Liver (tissue), 9 donors: ENCODE results near the gene TMEM259. TPM values are rescaled to one million over a fixed set of nuclear protein-coding genes. Genes with fewer than 3 reads are reported as not detected.

Experiments used
- DNase-seq: peaks from one replicate; pipeline ENCODE4 v3.0.0-alpha.2; 2017; ENCODE audit warnings: low spot score
- H3K27ac ChIP-seq, 2 donors: one replicate each; pipeline ENCODE4 v1.7.0; 2013; ENCODE audit warnings: inconsistent platforms in 2 of 2, low read length in 2 of 2, control low read depth in 1 of 2, low read depth in 1 of 2, mild to moderate bottlenecking in 1 of 2
- H3K27me3 ChIP-seq, 4 donors: one replicate each; pipeline versions ENCODE4 v1.6.1 to v1.7.0; 2013; ENCODE audit warnings: low read length in 3 of 4, inconsistent platforms in 1 of 4, mild to moderate bottlenecking in 1 of 4, moderate library complexity in 1 of 4; ENCODE audit not compliant: control insufficient read depth in 4 of 4, insufficient read depth in 4 of 4
- H3K36me3 ChIP-seq, 4 donors: one replicate each; pipeline versions ENCODE4 v1.6.1 to v1.7.0; 2013; ENCODE audit warnings: low read length in 3 of 4, mild to moderate bottlenecking in 3 of 4, low read depth in 1 of 4, moderate library complexity in 1 of 4; ENCODE audit not compliant: control insufficient read depth in 4 of 4, insufficient read depth in 3 of 4
- H3K4me1 ChIP-seq, 4 donors: one replicate each; pipeline versions ENCODE4 v1.6.1 to v1.7.0; 2013; ENCODE audit warnings: low read length in 3 of 4, mild to moderate bottlenecking in 3 of 4, moderate library complexity in 1 of 4; ENCODE audit not compliant: control insufficient read depth in 4 of 4, insufficient read depth in 4 of 4
- H3K4me3 ChIP-seq, 3 donors: one replicate each; pipeline versions ENCODE4 v1.6.1 to v1.7.0; 2013; ENCODE audit warnings: low read length in 3 of 3, control low read depth in 1 of 3, low read depth in 1 of 3, mild to moderate bottlenecking in 1 of 3
- H3K9ac ChIP-seq, 2 donors: one replicate each; pipeline ENCODE4 v1.7.0; 2013; ENCODE audit warnings: low read length in 2 of 2, mild to moderate bottlenecking in 2 of 2, moderate library complexity in 2 of 2, control low read depth in 1 of 2, low read depth in 1 of 2
- H3K9me3 ChIP-seq, 4 donors: one replicate each; pipeline versions ENCODE4 v1.6.1 to v1.7.0; 2013; ENCODE audit warnings: low read length in 3 of 4; ENCODE audit not compliant: control insufficient read depth in 4 of 4
- EGR1 ChIP-seq, 2 donors: IDR thresholded peaks; 2 replicates each; pipeline ENCODE4 v1.6.1; 2016 to 2018; ENCODE audit warnings: antibody characterized with exemption in 2 of 2, low read depth in 2 of 2
- FOXA2 ChIP-seq: IDR thresholded peaks from 2 replicates; pipeline ENCODE4 v1.6.1; 2016; ENCODE audit warnings: antibody characterized with exemption
- GABPA ChIP-seq, 2 donors: IDR thresholded peaks in 1 of 2; conservative IDR thresholded peaks in 1 of 2; 2 replicates each; pipeline ENCODE4 v1.6.1; 2016; ENCODE audit warnings: antibody characterized with exemption in 2 of 2, mild to moderate bottlenecking in 1 of 2, moderate library complexity in 1 of 2
- HNF4A ChIP-seq, 2 donors: conservative IDR thresholded peaks; 2 replicates each; pipeline ENCODE4 v1.6.1; 2016; ENCODE audit warnings: antibody characterized with exemption in 2 of 2, mild to moderate bottlenecking in 2 of 2
- HNF4G ChIP-seq: IDR thresholded peaks from 2 replicates; pipeline ENCODE4 v1.6.1; 2016; ENCODE audit warnings: antibody characterized with exemption
- JUND ChIP-seq, 2 donors: IDR thresholded peaks; 2 replicates each; pipeline ENCODE4 v1.6.1; 2016; ENCODE audit warnings: antibody characterized with exemption in 2 of 2
- NR2F2 ChIP-seq: IDR thresholded peaks from 2 replicates; pipeline ENCODE4 v1.6.1; 2016; ENCODE audit warnings: antibody characterized with exemption
- RAD21 ChIP-seq, 2 donors: IDR thresholded peaks; 2 replicates each; pipeline ENCODE4 v1.6.1; 2016; ENCODE audit warnings: antibody characterized with exemption in 2 of 2, mild to moderate bottlenecking in 2 of 2
- RXRA ChIP-seq, 2 donors: IDR thresholded peaks; 2 replicates each; pipeline ENCODE4 v1.6.1; 2017 to 2018; ENCODE audit warnings: antibody characterized with exemption in 2 of 2, mild to moderate bottlenecking in 1 of 2
- SP1 ChIP-seq: IDR thresholded peaks from 2 replicates; pipeline ENCODE4 v1.6.1; 2018; ENCODE audit warnings: antibody characterized with exemption, mild to moderate bottlenecking
- TAF1 ChIP-seq: conservative IDR thresholded peaks from 2 replicates; pipeline ENCODE4 v1.6.1; 2016; ENCODE audit warnings: antibody characterized with exemption, mild to moderate bottlenecking
- WGBS: extraction: QIAGEN DNeasy Blood & Tissue Kit; methylation state at CpG from one replicate; pipeline ENCODE4 v1.1.7; 2013; 5-methylcytosine and 5-hydroxymethylcytosine counted together
- polyA plus RNA-seq, 2 donors: library from polyadenylated mRNA; stranded (reverse) in 1 of 2; unstranded in 1 of 2; fragments of 200-250 nt in 1 of 2; fragments of >200 nt in 1 of 2; fragmentation: Nextera tagmentation in 1 of 2; extraction: Ambion mirVana in 1 of 2; gene quantifications; one replicate each; pipeline versions ENCODE4 v1.2.1 to v1.2.3, GENCODE V29; 2013 to 2015
- total RNA-seq, 2 donors: library from RNA; depleted of rRNA; stranded (reverse); fragments of >200 nt; gene quantifications; one replicate each; pipeline ENCODE4 v1.2.3, GENCODE V29; 2014
- TF ChIP-seq, protein P1 (sequence below): IDR thresholded peaks from 2 replicates; pipeline ENCODE4 v1.6.1; 2016; ENCODE audit warnings: antibody characterized with exemption
- TF ChIP-seq, protein P2 (sequence below): IDR thresholded peaks from 2 replicates; pipeline ENCODE4 v1.6.1; 2016; ENCODE audit warnings: antibody characterized with exemption
- TF ChIP-seq, protein P3 (sequence below): fragments of 150-350 bp; IDR thresholded peaks from 2 replicates; pipeline ENCODE4 v1.5.1; 2017; ENCODE audit warnings: improper control_type of control experiment, low read depth, low read length; ENCODE audit not compliant: missing input control
- TF ChIP-seq, protein P4 (sequence below): IDR thresholded peaks from 2 replicates; pipeline ENCODE4 v1.6.1; 2016; ENCODE audit warnings: antibody characterized with exemption
- TF ChIP-seq, protein P5 (sequence below): IDR thresholded peaks from 2 replicates; pipeline ENCODE4 v1.6.1; 2016; ENCODE audit warnings: antibody characterized with exemption, mild to moderate bottlenecking
- donor health status: healthy.
- donor health status: healthy.
- donor health status: healthy.
- donor health status: healthy.
- donor health status: healthy.

Gene TMEM259
- total and polyA plus RNA-seq, 4 donors, result 29.7 to 99.3 (median 57.3) TPM

DNA sequence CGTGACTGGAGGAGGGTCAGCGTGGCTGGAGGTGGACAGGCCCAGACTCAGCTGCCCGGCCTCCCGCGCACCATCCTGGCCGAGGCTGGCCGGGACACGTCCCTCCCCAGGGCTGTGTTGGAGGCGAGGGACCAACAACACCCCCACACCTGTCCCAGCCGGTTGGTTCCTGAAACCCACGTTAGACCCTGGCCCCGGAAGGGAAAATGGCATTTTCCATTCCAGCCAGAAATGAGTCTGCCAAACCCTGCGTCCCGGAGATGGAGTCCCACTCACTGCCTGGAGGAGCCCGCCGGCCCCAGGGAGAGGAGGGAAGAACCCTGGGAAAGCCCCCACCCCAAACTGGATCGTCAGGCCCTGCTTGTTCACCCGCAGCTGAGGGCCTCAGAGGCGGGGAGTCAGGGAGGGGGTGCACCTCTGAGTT is 41.6 kb downstream of the TMEM259 start:
- Histone ChIP-seq H3K4me3 (no peak overlapping the region), H3K36me3 (no peaks in the 10 kb centered on the region), H3K9ac (no peak overlapping the region), H3K27me3 (no peaks in the 10 kb centered on the region), H3K4me1 (peaks cover 11 to 24% (median 17%) of the 10 kb centered on the region in 4 donors), H3K9me3 (no peaks in the 10 kb centered on the region), H3K27ac (no peak overlapping the region)
- no peak for DNase-seq
- 86% methylated on average over 19 of the region's 19 CpGs for WGBS
- TF ChIP-seq, protein P1, sequence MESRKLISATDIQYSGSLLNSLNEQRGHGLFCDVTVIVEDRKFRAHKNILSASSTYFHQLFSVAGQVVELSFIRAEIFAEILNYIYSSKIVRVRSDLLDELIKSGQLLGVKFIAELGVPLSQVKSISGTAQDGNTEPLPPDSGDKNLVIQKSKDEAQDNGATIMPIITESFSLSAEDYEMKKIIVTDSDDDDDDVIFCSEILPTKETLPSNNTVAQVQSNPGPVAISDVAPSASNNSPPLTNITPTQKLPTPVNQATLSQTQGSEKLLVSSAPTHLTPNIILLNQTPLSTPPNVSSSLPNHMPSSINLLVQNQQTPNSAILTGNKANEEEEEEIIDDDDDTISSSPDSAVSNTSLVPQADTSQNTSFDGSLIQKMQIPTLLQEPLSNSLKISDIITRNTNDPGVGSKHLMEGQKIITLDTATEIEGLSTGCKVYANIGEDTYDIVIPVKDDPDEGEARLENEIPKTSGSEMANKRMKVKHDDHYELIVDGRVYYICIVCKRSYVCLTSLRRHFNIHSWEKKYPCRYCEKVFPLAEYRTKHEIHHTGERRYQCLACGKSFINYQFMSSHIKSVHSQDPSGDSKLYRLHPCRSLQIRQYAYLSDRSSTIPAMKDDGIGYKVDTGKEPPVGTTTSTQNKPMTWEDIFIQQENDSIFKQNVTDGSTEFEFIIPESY, result no peak
- TF ChIP-seq, protein P2, sequence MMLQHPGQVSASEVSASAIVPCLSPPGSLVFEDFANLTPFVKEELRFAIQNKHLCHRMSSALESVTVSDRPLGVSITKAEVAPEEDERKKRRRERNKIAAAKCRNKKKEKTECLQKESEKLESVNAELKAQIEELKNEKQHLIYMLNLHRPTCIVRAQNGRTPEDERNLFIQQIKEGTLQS, result no peak
- TF ChIP-seq EGR1 (IDR thresholded peaks at IDR 0.05; ENCODE audit: low read depth in 2 of 2) (no peak), HNF4G (no peak), TAF1 (no peak), GABPA (IDR thresholded peaks at IDR 0.05 in 1 of 2, conservative IDR thresholded peaks at IDR 0.05 in 1 of 2) (no peak), RXRA (IDR thresholded peaks at IDR 0.05) (no peak), FOXA2 (no peak), NR2F2 (no peak), JUND (IDR thresholded peaks at IDR 0.05) (no peak), RAD21 (IDR thresholded peaks at IDR 0.05) (no peak), SP1 (no peak)
- TF ChIP-seq, protein P3, sequence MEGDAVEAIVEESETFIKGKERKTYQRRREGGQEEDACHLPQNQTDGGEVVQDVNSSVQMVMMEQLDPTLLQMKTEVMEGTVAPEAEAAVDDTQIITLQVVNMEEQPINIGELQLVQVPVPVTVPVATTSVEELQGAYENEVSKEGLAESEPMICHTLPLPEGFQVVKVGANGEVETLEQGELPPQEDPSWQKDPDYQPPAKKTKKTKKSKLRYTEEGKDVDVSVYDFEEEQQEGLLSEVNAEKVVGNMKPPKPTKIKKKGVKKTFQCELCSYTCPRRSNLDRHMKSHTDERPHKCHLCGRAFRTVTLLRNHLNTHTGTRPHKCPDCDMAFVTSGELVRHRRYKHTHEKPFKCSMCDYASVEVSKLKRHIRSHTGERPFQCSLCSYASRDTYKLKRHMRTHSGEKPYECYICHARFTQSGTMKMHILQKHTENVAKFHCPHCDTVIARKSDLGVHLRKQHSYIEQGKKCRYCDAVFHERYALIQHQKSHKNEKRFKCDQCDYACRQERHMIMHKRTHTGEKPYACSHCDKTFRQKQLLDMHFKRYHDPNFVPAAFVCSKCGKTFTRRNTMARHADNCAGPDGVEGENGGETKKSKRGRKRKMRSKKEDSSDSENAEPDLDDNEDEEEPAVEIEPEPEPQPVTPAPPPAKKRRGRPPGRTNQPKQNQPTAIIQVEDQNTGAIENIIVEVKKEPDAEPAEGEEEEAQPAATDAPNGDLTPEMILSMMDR, result no peak
- TF ChIP-seq, protein P4, sequence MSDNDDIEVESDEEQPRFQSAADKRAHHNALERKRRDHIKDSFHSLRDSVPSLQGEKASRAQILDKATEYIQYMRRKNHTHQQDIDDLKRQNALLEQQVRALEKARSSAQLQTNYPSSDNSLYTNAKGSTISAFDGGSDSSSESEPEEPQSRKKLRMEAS, result no peak
- TF ChIP-seq, protein P5, sequence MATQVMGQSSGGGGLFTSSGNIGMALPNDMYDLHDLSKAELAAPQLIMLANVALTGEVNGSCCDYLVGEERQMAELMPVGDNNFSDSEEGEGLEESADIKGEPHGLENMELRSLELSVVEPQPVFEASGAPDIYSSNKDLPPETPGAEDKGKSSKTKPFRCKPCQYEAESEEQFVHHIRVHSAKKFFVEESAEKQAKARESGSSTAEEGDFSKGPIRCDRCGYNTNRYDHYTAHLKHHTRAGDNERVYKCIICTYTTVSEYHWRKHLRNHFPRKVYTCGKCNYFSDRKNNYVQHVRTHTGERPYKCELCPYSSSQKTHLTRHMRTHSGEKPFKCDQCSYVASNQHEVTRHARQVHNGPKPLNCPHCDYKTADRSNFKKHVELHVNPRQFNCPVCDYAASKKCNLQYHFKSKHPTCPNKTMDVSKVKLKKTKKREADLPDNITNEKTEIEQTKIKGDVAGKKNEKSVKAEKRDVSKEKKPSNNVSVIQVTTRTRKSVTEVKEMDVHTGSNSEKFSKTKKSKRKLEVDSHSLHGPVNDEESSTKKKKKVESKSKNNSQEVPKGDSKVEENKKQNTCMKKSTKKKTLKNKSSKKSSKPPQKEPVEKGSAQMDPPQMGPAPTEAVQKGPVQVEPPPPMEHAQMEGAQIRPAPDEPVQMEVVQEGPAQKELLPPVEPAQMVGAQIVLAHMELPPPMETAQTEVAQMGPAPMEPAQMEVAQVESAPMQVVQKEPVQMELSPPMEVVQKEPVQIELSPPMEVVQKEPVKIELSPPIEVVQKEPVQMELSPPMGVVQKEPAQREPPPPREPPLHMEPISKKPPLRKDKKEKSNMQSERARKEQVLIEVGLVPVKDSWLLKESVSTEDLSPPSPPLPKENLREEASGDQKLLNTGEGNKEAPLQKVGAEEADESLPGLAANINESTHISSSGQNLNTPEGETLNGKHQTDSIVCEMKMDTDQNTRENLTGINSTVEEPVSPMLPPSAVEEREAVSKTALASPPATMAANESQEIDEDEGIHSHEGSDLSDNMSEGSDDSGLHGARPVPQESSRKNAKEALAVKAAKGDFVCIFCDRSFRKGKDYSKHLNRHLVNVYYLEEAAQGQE, result no peak

DNA sequence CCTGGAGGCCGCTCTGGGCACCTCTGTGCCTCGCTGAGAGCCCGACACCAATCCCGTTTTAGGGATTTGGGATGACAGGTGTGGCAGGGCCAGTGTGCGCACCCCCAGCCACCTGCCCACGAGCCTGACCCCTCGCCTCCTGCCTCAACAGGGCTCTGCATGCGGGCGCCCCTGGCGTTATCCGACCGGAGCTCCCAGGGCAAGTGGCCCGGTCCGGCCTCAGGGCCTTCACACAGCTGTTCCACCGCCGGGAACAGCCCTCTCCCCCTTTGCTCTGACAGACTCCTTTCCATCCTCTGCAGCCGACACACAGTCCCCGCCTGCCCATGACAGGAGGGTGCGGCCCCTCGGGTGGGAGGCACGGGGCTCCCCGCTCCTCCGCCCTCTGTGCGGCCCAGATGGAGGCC is 43.9 kb downstream of the TMEM259 start:
- no peaks in the 10 kb centered on the region for H3K9me3 ChIP-seq
- H3K4me1 ChIP-seq, result peaks cover 6 to 11% (median 9%) of the 10 kb centered on the region in 4 donors
- WGBS, result 86% methylated on average over 24 of the region's 24 CpGs
- no peak for TF ChIP-seq GABPA (IDR thresholded peaks at IDR 0.05 in 1 of 2, conservative IDR thresholded peaks at IDR 0.05 in 1 of 2)
- TF ChIP-seq, protein P4, result no peak
- no peak for TF ChIP-seq RXRA (IDR thresholded peaks at IDR 0.05)
- TF ChIP-seq RAD21 (IDR thresholded peaks at IDR 0.05), result no peak
- no peak for TF ChIP-seq HNF4A (conservative IDR thresholded peaks at IDR 0.05)
- H3K9ac ChIP-seq, result no peak overlapping the region
- DNase-seq, result no peak
- H3K36me3 ChIP-seq, result peaks cover 0 to 2% (median 0%) of the 10 kb centered on the region in 4 donors
- no peak overlapping the region for H3K27ac ChIP-seq
- H3K27me3 ChIP-seq, result no peaks in the 10 kb centered on the region
- H3K4me3 ChIP-seq, result no peak overlapping the region
